Astrocyte of the cerebellum (primary cell): ENCODE data around the gene PRKN.

ENCODE experiments used
- DNase-seq: peaks from one replicate; pipeline ENCODE4 v3.0.0-alpha.2; 2011; ENCODE audit warnings: low read depth
- H3K4me3 ChIP-seq: 2 replicates; pipeline ENCODE4 v1.5.1; 2011; ENCODE audit warnings: mild to moderate bottlenecking, low read depth, low read length, moderate library complexity
- CTCF ChIP-seq: IDR thresholded peaks from 2 replicates; pipeline ENCODE4 v1.5.1; 2012; ENCODE audit warnings: low read length, low read depth, moderate library complexity, mild to moderate bottlenecking; ENCODE audit errors: missing control alignments
- in situ Hi-C: cut with HindIII; loops from 2 replicates; pipeline ENCODE4 v1.10.0; 2017; ENCODE audit warnings: low sequenced_read_pairs

The PRKN gene

GRCh38 chr6:161835500-161836215, 891.9 kb downstream of the PRKN start:
- no peak for DNase-seq
- in situ Hi-C loops, result no loop called here
- H3K4me3 ChIP-seq, result no peak overlapping the region
- peak; percentile 25 for TF ChIP-seq CTCF

- H3K4me3 ChIP-seq, result no peak overlapping the region
- TF ChIP-seq CTCF, result no peak
- no peak for DNase-seq
- in situ Hi-C loops, result loop anchor here (5.0 kb wide), 1 partner anchor 63 kb away; no protein-coding TSS in a partner anchor
These were observed 893.1 kb downstream of the PRKN start for GRCh38 chr6:161834426-161834825.

- H3K4me3 ChIP-seq, result no peak overlapping the region
These were observed 894.3 kb downstream of the PRKN start for GRCh38 chr6:161833099-161833860.

GRCh38 chr6:161832622-161833021, 894.9 kb downstream of the PRKN start:
- H3K4me3 ChIP-seq, result no peak overlapping the region
- DNase-seq, result no peak
- TF ChIP-seq CTCF, result no peak
- in situ Hi-C loops, result loop anchor here (5.0 kb wide), 1 partner anchor 65 kb away; no protein-coding TSS in a partner anchor

More at GRCh38 chr6:161833099-161833860, 894.3 kb downstream of the PRKN start:
- in situ Hi-C loops, result loop anchor here (5.0 kb wide), 1 partner anchor 64 kb away; no protein-coding TSS in a partner anchor
- no peak for DNase-seq
- TF ChIP-seq CTCF, result no peak

- no peak for TF ChIP-seq CTCF
- in situ Hi-C loops, result loop anchor here (5.0 kb wide), 1 partner anchor 66 kb away; no protein-coding TSS in a partner anchor
- no peak overlapping the region for H3K4me3 ChIP-seq
- DNase-seq, result no peak
These were observed 896.5 kb downstream of the PRKN start for GRCh38 chr6:161830866-161831616.

GRCh38 chr6:161829291-161829729, 898.3 kb downstream of the PRKN start:
- in situ Hi-C loops, result no loop called here
- peak; percentile 21 for TF ChIP-seq CTCF
- H3K4me3 ChIP-seq, result no peak overlapping the region
- DNase-seq, result peak; percentile 35
